Activated CD8-positive, alpha-beta memory T cell treated with anti-CD3 and anti-CD28 coated beads for 1 hour (primary cell): ENCODE measurements around the gene FAM13A.

Experiments
- DNase-seq, 2 donors: peaks; one replicate each; pipeline ENCODE4 v3.0.0-alpha.2; 2020; ENCODE audit warnings: low read depth in 1 of 2; ENCODE audit errors: extremely low read depth in 1 of 2

The FAM13A gene

DNA sequence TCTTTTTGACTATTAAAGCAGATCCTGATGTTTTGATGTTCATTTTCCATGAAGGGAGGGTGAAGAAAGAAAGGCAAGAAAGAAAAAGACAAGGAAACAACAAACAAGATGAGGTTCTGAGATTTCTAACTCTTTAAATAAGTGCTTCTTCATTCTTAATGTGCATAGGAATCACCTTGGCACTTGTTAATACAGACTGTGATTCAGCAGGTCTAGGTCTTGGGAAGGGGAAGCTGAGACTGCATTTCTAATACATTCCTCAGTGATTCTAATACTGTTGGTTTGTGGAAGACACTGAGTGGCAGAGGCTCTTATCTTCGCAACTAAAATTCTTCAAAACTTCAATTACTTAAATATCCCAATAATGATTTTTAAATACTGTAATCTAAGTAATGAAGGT is 264.2 kb downstream of the FAM13A start:
- no peak for DNase-seq

DNA sequence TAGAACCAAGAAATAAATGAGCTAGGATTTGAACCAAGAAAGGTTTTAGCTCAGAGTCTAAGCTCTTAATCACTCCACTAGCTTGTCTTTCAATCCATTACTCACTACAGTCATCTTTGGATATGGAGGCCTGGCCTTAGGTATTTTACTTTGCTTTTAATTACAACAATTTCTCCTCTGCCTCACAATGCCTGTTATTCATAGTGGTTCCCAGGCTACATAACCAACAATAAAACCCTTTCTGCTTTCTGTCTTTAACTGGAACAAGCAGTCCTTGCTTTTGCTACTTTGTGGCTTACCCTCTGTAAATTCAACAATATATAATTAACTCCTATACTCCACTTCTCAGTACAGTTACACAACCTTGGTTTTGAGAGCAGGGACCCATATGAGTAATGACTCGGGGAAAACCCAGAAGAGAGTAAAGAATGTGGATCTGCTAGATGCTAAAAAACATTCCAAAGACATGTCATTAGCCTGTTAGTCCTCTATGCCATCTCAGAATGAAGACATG is 264.7 kb downstream of the FAM13A start:
- no peak for DNase-seq

DNA sequence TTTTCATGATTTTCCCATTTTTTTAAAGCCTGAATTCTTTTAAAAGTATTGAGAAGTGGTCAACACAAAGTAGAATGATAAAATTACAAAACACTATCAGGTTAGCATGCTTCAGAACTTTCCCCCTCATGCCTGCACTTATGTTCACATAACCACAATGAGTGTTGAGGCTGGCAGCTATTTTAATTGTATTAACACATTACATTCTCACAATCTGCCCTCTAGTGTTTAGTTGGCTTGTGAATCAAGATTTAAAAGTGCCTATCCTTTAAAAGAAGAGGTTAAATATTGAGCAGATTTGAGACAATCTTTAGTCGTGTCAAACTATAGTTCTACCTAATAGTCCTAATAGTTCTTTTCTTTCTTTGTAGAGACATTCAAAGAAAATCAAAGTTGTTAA is 265.7 kb downstream of the FAM13A start:
- no peak for DNase-seq

DNA sequence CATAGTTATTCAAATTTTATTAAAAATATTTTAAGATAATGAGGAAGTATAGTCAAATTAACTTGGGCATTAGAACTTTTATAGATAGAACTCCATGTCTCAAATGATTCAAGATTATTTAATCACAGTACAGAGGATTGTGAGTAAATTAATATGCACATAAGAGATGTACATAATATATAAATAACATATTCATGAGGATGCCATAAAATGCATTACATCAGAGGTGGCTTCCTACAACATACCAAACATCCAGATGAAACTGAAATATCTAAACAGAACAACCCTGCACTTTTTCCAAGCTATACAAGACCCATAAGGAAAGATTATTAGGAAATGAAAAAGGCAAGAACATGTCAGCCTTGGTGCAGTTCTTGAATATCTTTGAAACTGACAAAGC is 268.1 kb downstream of the FAM13A start:
- no peak for DNase-seq

DNA sequence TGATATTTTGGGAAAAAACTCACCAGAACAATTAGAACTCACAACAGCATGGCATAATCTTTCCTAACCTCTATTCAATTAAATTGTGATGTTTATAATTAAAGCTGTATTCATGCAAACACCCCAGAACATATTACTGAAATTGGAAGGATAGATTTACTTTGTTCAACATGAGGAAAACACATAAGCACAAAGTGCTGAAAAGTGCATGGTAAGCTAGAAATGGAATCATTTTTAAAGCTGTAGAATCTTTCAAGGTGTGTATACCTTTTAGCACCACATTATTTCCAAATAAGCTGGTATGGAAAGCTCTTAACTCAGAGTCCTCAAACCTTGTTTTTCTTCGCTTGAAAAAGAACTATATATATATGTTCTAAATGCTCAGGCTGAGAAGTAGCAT is 268.6 kb downstream of the FAM13A start:
- no peak for DNase-seq

DNA sequence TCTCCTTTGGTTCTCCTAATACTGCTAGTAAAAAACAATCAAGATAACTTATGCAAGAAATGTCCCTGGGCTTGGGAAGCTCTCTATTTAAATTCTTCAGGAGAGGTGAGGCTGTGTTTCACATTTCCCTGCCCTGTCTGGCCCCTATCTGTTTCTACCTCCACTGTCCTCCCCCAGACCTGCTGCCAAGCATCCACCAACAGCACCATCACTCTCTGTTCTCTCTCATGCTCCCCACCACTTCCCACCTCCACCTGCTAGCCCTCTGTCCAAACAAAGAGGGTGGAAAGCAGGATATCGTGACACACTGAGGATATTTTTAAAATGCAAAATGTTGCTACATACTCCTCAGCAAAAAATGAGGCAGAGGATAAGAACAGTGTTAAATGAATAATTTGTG is 271.0 kb downstream of the FAM13A start:
- no peak for DNase-seq

DNA sequence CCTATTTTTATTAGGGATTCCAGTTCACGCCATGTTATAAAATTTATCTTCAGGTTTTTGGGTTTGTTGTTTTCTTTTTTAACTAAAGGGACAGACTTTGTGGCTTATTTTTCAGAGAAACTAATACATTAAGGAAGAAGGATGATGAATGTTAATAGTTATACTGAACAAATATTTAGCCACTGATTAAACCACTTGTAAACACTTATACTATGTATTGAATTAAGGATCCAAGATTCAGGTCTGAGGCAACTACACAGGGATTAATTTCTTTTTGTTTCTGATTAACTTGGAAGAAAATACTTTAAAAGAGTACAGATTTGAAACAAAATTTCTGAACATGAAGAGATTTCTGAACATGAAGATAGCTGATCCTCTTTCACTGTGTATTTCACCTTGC is 276.6 kb downstream of the FAM13A start:
- DNase-seq = no peak

DNA sequence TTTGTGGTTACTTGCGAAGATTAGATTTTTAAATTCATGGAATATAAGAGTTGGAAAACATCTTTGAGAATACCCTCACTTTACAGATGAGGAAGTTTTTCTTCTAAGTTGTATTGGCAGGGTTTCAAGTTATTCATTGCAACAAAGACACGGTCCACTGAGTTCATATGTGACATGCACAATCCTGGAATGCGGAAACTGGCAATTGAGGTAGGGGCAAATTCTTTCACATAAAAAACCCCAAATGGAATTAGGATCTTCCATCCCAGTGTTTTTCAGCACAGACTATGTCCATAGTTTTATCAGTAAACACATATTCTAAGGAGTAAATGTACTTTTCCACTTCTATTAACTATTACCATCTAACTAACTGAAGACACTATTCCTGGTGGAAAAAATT is 277.6 kb downstream of the FAM13A start:
- no peak for DNase-seq

DNA sequence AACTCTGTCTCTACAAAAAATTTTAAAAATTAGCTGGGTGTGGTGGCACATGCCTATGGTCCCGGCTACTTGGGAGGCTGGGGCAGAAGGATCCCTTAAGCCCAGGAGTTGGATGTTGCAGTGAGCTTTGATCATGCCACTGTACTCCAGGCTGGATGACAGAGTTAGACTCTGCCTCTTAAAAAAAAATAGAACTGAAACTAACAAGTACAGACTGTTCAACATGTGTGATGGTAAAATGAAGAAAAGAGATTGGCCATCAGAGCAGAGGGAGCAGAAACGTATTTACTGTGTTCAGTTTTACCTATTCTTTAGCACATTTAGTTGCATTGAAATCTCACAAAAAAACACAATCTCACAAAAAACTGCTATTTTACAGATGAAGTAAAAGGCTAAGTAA is 281.5 kb downstream of the FAM13A start:
- no peak for DNase-seq

DNA sequence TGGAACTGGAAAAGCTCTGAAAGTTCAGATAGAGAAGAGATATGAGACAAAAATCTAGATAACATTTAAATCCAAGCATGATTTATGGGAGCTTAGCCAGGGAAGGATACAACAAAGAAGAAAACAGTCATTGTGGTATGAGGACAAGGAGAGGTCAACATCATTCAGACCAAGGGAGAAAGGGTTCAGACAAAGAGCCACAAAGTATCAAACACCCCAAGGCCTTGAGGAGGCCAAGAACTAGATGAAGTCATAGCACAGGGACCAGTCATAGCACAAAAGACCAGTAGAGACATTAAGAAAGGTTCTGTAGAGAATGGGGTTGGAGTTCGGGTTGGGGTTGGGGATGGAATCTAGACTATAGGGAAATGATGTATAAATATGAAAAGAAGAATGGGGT is 282.0 kb downstream of the FAM13A start:
- no peak for DNase-seq

DNA sequence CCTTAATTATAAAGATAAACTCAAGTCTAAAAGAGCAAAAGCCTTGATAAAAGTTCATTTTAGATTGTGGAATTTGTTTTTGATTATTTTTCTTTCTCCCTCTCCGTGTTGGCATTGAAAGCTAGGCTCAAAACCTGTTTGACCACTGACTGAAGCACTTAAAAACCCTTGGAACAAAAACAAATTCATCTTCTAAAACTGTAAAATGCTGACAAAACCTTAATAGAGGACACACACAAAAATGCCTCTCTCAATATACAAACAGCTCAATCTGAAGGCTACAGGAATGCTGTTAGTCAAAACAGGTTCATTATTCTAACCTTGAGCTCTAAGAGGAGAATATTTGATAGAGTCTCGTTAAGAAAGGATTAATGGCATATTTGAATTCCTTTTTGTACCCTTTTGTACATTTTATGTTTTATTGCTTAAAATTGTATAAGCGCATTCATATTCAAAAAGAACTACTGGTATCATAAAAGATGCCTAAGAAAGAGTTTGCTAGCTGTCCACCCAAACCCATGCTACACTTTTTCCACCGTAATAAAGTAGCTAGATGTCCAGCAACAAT is 285.0 kb downstream of the FAM13A start:
- DNase-seq = no peak

DNA sequence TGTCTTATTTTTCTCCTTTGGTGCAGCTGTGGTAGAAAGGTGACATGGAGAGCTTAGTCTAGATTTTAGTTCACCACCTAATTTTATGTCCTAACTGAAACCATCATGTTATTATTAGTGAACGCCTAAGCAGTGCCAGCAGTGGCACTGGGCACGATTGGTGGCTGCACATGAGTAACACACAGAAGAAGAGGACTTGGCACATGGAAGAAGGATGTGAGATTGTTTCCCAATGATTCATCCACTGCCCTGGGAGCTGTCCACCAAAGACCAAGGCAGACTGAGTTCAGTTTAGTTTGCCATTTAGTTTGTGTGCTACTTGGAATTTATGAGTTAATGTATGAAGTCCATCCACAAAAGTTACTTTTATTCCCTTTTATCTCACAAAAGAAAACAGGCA is 291.3 kb downstream of the FAM13A start:
- DNase-seq = no peak

DNA sequence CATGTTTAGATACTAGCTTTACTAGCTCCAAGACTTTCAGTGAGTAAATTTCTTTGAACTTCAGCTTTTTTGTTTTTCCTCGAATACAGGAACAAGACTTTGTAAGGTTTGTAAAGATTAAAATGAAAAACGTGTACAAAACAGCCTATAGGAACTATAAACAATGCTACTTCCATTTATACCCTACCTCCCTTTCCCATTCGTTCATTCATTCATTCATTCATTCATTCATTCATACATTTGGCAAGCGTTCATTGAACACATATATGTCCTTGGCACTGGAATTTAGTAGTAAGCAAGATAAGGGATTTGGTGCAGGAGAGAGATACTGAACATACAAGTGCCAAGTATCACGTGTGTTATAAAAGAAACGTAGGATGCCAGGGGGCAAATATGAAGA is 293.9 kb downstream of the FAM13A start:
- DNase-seq = no peak

DNA sequence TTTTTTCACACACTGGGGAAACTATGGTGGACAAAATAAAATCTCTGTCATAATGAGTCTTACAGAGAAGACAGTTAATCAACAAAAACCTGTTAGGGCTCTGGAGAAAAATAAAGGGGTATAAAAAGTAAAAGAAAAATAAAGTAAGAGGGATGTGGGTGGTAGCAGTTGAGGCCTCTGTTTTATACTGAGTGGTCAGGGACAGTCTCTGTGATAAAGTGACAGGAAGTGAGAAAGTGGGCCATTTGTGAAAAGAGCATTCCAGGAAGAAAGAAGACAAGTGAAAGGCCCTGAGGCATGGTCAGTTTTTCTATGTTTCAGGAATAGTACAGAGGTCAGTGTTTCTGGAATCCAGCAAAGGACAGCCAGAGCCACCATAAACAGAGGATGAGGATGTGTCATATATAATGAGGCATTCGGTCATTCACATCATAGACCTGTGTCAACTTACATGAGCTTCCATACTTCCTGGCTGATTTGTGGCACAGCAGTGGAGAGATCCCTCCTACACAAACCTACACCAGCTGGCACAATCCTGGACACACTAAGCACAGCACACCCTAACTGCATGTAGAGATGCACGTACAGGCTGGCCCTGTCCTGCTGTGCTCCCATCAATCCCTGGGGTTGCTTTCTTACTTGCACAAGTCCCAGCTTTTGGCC is 295.0 kb downstream of the FAM13A start:
- DNase-seq = no peak

DNA sequence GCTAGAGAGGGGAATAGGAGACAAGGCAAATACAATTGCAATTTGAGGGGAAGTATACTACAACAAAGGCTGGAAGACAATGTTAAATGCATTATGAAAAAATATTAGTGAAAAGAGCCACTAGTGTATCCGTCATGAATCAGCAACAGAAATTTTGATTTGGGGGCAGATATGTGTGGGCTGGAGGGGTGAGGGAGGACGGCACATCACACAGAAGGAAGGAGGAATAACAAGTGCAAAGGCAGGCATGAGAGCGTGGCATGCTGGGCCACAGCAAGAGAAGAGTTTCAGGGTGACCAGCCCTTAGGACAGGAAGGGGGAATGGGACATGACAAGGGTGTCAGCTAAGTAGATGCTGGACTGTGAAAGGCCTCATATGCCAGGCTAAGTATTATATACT is 295.6 kb downstream of the FAM13A start:
- no peak for DNase-seq

DNA sequence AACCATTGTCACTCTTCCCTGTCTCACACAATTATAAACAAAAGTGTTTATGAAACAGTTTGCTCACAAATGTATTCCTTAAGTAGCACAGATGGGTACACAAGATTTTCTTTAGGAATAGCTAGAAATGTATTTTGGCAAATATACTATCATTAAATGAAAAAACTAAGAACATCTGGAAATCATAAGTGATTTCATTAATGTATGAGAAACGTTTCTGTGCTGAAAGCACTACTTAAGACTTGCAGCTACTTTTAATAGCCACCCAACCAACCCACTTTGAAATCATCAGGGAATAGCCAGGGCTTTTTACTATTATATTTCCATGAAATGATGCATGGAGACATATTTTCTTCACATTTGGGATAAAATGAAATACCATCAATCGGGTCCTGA is 297.1 kb downstream of the FAM13A start:
- DNase-seq = no peak

DNA sequence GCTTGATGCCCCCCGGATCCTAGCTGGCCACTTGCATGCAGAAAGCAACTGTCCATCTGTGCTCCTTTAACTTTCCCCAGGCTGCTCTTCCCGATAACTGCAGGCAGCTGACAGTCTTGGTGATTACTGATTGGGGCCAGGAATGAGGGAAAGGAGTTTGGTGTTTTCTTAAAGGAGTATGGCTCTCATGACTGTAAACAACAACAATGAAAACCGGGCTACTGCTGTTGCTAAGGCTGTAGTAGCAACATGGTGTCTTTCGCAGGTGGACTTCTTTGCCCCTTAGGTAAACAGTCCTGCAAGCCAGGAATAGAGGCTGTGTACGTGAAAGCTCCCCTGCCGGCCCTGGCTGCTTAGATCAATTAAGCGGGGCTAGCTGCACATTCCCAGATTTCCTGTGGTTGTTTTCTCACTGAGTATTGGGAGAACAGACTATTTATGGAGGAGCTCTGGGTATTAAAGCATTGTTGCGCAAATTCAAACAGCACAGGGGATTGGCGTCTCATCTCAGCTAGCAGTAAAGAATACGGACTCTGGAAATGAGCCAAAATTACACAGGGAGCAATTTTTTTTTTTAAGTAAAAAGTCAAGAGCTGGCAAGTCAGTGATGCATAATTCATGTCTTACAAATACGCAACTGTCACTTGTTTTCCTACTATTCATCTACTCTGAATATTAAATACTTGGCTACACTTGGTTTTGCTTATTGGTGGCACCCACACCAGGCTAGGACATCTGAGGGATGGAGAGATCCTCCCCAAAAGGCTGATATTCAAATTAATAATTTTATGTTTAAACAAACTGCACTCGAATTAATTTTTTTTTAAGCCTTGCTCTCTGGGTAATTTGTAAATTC is 297.7 kb downstream of the FAM13A start:
- no peak for DNase-seq

DNA sequence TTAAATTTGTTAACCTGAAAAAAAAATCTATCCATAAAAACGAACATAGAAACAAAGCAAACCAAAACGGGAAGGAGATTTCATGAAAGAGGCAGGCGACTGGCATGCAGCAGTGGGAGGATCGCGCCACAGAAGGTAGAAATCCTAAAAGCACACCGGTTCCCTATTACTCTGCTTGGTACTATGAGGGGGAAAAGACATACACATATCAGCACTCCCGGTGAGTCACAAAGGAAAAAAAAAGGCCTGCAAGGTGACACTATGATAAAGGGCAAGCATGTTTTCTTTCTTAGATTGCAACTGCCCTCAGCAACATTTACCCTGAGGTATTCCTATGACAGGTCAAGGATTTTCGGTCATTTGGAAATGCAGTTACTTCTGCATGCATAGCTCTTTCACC is 298.7 kb downstream of the FAM13A start:
- no peak for DNase-seq

DNA sequence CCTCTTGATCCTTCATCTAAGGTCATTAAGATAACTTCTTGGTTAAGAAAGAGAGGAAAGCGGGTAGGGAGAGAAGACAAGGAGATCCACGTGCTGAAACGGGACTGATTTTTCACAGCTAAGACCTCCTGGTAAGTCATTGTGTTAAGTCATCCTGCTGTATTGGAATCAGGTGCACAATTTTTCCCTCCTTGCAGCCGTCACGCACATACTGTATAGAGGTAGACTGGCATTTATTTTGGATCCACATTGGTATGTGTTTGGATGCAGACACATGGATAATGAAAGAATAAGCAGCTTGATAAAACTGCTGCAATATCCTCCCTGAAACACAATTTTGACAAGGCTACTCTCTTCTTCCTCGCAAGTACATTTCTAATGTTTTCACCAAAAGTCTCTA is 299.2 kb downstream of the FAM13A start:
- no peak for DNase-seq

DNA sequence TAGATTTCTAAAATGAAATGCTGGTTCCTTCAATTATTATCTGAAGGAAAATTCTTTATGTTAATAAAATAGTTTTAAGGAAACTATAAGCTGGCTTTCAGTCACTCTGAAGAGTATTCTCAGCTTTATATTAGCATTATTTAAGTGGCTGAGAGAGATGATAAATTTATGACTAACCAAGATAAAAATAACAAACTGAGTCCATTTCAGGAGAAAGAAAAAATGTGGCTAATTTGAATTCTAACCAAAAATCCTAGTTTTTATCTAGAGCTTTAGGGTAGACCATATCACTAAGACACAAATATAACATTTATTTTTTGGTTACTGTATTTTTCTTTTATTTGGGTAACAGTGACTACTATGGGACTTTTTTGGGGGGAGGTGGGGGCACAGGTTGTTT is 299.9 kb downstream of the FAM13A start:
- no peak for DNase-seq

DNA sequence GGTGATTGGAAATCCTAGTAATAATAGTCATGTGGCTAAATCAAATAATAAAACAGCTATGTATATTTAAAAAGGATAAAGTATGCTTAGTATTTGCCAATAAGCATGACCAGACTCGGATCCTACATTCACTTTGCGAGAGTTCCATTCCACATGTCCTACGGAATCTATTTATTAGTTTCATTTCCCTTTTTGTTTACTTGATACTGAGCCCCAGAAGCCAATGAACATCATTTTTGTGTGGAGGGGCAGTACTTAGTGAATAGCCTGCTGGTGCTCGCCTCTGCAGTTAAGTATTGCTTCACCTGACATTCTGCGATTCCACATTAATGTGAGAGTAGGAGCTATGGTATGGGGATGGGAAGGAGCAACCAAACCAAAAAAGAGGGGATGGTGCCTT is 300.8 kb downstream of the FAM13A start:
- DNase-seq = no peak

DNA sequence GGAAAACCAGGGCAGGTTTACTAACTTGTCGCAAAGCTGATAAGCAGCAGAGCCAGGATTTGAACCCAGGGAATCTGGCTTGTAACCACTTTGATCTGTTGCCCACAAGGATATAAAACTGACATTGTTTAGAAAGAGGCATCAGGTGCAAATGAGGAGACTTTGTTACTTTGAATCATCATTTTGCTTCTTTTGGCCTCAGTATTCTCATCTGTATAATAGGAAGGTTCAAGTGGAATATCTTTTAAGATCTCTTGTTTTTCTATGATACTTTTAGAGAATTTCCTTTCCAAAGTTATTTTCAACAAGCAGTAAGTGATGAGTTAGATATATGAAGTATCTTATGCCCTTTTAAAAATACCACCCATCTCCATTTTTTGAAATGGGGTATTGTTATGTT is 301.5 kb downstream of the FAM13A start:
- DNase-seq = no peak
